NCI-H446 treated with DMSO at 0.1 percent for 48 hours (cell line): ENCODE measurements around the gene OR51E2.
"Not testable (repeated sequence)": the region's sequence is repeated elsewhere in the genome, so short reads cannot be mapped to it uniquely, and the experiment has no call there.

Experiments
- DNase-seq: peaks from one replicate; lab custom pipeline; 2025; lab: John Stamatoyannopoulos, UW

OR51E2 gene

DNA sequence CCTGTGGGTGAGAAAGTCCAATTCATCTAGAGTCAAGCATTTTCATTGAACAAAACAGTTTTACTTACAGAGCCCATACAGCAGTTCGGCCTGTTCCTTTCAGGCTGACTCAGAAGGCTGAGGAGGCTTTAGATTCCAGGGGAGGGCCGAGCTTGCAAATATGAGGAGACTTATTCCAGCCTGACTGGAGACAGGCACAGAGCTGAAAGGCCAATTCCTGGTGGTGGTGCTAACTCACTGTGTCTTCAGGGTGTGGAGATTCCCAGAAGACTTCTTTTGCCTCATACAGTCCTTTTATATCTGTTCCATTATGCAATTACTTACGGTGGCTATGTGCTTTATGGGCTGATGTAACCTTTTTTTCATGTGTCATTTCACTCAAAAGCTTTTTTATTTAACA is at the start of gene OR51E2:
OR51E2 (minus strand) TSS at position 269 of the 400 bp plus-strand sequence. CDS start 15,142 bp downstream, outside the sequence.
- DNase-seq: no peak

DNA sequence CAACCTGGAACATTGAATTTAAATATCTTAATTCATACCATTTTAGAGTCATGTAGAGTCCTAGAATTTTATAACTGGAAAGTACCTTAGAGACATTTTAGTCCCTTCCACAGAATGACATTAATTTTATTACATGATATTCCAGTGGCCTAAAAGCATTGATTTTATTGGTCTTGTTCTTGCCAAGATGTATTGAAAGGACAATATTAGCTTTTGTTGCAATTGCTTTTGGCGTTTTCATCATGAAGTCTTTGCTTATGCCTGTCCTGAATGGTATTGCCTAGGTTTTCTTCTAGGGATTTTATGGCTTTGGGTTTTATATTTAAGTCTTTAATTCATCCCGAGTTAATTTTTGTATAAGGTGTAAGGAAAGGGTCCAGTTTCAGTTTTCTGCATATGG is 43.1 kb upstream of the OR51E2 start:
- no peak for DNase-seq

DNA sequence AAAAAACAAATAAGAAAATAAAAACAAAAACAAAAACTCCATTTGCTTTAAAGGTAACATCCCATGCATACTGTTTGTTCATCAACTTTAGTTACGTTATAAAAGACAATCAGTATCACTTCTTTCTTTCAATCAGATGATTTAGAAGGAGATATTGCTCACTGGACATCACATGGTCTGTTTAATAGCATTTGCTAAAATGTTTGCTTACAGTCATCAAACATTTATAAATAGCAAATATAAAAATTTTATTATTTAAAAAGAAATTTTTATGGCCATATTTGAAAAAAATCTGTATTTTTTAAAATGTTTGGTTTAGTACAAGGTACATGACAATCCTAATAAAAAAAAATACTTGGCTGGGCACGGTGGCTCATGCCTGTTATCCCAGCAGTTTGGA is 29.5 kb upstream of the OR51E2 start:
- no peak for DNase-seq

- DNase-seq: not testable (repeated sequence)
Observed at GRCh38 chr11:4722616-4723534, 25.2 kb upstream of the OR51E2 start.

- DNase-seq: no peak
Observed at GRCh38 chr11:4714300-4714699, 16.6 kb upstream of the OR51E2 start.

GRCh38 chr11:4713241-4713640 is 15.6 kb upstream of the OR51E2 start:
- no peak for DNase-seq

- DNase-seq: no peak
Observed at GRCh38 chr11:4704790-4705334, 7.2 kb upstream of the OR51E2 start.

GRCh38 chr11:4704054-4704789 is 6.6 kb upstream of the OR51E2 start, which contains the start of gene MMP26:
Gene MMP26 (plus strand): TSS chr11:4704784.
- no peak for DNase-seq

- DNase-seq: no peak
Observed at GRCh38 chr11:4700436-4700820, 2.8 kb upstream of the OR51E2 start.

DNA sequence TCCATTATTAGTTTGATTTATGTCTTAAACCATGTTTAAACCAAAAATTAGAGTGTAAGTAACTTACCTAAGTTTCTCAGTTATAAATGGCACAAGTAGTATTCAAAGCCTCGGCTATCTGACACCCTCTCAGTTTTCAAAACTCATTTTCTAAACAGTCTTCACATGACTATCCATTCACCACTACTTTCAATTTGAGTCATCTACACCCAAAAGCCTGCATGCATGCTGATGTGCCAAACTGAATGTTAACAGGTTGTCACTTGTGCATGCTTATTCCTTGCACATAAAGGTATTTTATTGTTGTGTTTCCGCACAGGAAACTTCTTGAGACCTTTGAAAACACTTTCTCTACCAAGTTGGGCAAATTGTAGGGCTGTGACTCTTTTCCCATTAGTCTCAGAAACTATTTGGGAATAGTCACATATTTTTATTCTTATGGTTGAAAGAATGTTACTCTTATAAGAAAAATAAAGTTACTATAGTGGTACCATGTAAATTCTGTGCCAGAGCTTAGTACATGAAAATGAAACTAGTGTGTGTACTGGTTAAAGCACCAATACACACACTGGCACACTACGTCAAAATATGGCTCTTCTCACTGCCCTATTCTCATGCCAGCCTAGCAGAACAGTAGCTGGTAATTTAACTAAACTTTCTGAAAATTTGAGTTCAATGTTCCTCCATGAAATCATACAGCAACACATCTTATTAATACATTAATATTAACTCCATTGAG is 2.2 kb upstream of the OR51E2 start:
- DNase-seq: no peak

GRCh38 chr11:4695442-4695841 is 2.2 kb downstream of the OR51E2 start:
- no peak for DNase-seq

GRCh38 chr11:4684631-4685285 is 12.9 kb downstream of the OR51E2 start:
- no peak for DNase-seq

DNA sequence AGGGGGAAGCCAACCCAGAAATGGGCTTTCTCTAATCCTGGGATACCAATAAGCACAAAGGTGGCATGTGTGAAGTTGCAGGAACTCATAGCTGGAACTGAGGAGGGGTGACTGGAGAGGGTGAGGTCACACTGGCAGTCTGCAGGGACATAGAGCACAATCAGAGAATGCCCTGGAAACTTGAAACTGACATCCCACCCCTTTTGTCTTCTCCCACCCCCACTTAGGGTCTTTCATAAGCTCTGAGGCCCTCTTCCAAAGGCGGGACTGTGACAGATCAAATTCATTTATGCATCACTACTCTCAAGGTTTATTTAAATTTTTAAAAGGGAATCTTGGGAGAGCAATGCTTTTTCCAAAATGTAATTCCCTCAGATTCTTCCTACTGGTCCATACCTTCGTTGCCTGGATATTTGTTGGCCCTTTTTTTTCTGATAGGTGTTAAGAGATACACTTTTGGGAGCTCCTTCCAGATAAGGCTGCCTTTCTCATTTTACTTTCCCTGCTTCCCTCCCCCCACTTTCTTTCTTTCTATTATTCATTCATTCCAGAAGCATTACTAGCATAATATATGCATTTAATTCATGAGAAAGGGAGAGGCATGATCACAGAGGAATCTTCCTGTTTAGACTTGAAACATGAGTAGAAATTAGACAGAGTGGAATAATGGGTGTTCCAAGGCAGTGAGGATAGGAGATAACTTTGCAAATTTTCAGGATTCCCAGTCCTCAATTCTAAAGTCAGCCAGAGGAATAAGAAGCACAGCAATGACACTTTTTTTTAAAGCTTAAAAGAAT is 14.8 kb downstream of the OR51E2 start:
- no peak for DNase-seq

GRCh38 chr11:4680341-4680740 is 17.3 kb downstream of the OR51E2 start:
- DNase-seq: no peak

DNA sequence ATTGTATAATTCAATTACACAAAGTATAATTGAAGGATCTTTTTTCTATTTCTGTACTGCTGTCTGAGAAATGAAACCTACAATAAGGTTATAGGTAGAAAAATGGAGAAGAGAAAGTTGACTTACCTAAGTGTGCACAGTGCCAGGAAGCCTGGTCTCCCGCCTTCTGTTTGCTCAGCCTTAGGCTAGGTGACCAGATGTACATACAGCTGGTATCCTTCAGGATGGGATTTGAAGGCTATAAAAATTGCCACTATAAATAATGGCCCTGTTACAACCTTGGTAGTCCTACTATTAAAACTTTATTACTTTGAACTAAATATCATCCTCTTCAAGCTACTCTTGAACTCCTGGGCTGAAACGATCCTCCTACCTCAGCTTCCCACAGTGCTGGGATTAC is 19.7 kb downstream of the OR51E2 start:
- DNase-seq: no peak

GRCh38 chr11:4673781-4674180 is 23.9 kb downstream of the OR51E2 start:
- DNase-seq: no peak

- DNase-seq: no peak
Observed at GRCh38 chr11:4672470-4672869, 25.2 kb downstream of the OR51E2 start.

DNA sequence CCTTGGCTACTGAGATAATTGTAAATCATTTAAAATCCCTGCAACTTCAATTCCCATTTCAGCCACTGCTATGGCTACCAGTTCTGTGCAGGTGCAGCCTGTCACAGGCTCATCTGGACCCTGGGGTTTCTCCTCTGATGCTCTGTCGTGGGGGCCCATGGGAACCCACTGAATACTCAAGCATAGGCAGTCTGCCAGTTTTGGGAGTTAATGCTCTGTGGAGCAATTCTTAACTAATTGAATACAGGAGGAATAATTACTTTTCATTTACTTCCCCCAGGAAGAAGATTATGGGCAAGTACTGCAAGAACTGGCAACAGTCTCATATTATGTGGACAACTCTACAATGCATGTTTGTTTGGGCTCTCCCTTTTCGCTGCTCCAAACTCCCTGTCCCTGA is 25.9 kb downstream of the OR51E2 start:
- DNase-seq: no peak

DNA sequence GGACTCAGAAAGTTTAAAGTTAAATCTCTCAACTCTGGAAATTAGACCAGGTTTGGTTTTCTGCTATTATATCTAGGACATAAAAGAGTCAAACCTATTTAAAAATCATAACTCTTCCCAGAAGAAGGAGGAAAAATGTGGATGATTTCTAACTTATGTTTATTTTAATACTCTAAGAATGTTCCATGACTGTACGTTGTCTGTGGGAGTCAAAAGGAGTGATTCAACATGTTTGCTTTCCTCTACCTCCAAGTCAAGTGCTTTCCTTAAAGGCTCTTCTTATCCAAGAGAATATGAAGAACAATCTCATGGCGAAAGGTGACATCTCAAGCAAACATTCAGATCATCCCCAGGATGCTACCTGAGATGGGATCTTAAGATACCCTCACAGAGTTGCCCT is 32.2 kb downstream of the OR51E2 start:
- DNase-seq: no peak

DNA sequence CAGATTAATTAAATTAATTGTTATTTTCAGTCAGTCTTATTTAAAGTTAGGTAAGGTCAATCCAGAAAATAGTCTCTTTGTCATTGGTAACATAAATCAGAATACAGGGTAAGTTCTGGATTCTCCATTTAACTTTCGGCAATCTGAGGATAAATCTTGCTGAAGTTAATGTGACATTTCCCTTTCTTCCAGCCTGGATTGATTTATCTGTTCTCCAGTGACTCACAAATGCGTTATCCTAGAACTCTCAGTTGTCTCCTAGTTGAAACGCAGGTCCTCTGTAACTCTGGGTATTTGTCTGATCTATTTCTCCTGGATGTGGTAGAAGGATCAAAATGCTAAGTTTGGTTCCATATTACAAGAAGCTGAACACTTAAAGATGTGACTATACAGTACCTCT is 32.9 kb downstream of the OR51E2 start:
- no peak for DNase-seq

DNA sequence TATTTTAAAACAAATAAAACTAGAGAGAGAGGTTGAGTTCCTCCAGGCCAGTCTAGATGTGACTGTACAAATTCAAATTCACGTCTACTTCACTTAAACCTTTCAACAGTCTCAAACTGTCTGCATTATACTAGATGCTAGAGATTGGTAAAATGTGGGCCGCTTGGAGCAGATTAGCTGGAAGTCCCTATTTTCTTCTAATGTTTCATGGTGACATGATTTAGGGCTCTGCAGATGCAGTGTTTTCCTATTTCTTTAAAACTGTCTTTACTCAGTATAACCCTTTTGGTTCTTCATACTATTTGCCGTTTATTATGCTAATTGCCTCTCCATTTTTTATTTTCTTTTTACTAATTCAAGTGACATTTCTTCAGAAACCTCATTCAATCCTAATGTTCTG is 33.5 kb downstream of the OR51E2 start:
- DNase-seq: no peak
